K562 (cell line): ENCODE measurements around the gene LRRC57. TPM values are rescaled to one million over a fixed set of nuclear protein-coding genes. Genes with fewer than 3 reads are reported as not detected.
A peak's percentile ranks its signal among the peaks of the same experiment; 100 is the strongest.

ENCODE experiments used
- DEAF1 ChIP-seq: fragments of 450-650 bp; formaldehyde crosslinking; IDR thresholded peaks from 2 replicates; pipeline ENCODE4 v1.4.0; 2020; ENCODE audit warnings: mild to moderate bottlenecking, moderate library complexity
- GATAD2A ChIP-seq: fragments of 450-650 bp; IDR thresholded peaks from 2 replicates; pipeline ENCODE4 v1.6.1; 2017
- STAT5B ChIP-seq: fragments of 250-450 bp; sonication (Bioruptor Pico); IDR thresholded peaks from 2 replicates; pipeline ENCODE4 v1.8.0; 2021; ENCODE audit warnings: mild to moderate bottlenecking, inconsistent platforms
- SUPT5H ChIP-seq: fragments of 450-650 bp; IDR thresholded peaks from 2 replicates; pipeline ENCODE4 v1.6.1; 2016
- ZBTB7A ChIP-seq: IDR thresholded peaks from 2 replicates; pipeline ENCODE4 v1.6.1; 2011; ENCODE audit warnings: low read depth, mild to moderate bottlenecking, low read length, moderate library complexity, borderline replicate concordance; ENCODE audit not compliant: control insufficient read depth
- ZC3H8 ChIP-seq: fragments of 450-650 bp; IDR thresholded peaks from 2 replicates; pipeline ENCODE4 v1.6.1; 2017
- ZNF668 ChIP-seq: fragments of 250-450 bp; sonication (Bioruptor Pico); IDR thresholded peaks from 2 replicates; pipeline ENCODE4 v1.8.0; 2022; ENCODE audit warnings: mild to moderate bottlenecking, inconsistent platforms
- ZSCAN29 ChIP-seq: fragments of 450-650 bp; IDR thresholded peaks from 2 replicates; pipeline ENCODE4 v1.6.1; 2017
- polyA plus RNA-seq, 8 experiments: library from polyadenylated mRNA; depleted of rRNA in 4 of 8; stranded (reverse) in 5 of 8; unstranded in 3 of 8; fragments of >200 nt; fragmentation: Nextera tagmentation in 2 of 8; fragmentation: Illumina TruSeq in 1 of 8; extraction: Ambion mirVana in 2 of 8; extraction: Trizol in 1 of 8; gene quantifications; 2 replicates each; pipeline versions ENCODE4 v1.2.1 to v1.2.3, GENCODE V29; 2011 to 2014; ENCODE audit warnings: inconsistent platforms in 1 of 8, missing spikeins in 1 of 8
- total RNA-seq, 7 experiments: library from RNA; depleted of rRNA in 6 of 7; stranded (reverse); fragments of >200 nt in 6 of 7; fragmentation: Illumina TruSeq in 2 of 7; extraction: Trizol in 2 of 7; gene quantifications; 2 replicates each; pipeline versions ENCODE4 v1.2.1 to v1.2.3, GENCODE V29; 2011 to 2021; ENCODE audit warnings: low replicate concordance in 1 of 7
- TF ChIP-seq, protein P1 (sequence below): fragments of 250-450 bp; sonication (Bioruptor Pico); IDR thresholded peaks from 2 replicates; pipeline ENCODE4 v1.8.0; 2022; ENCODE audit warnings: moderate library complexity, mild to moderate bottlenecking, inconsistent platforms
- TF ChIP-seq, protein P2 (sequence below): sonication (generic); formaldehyde crosslinking; IDR thresholded peaks from 2 replicates; pipeline ENCODE4 v1.8.0; 2023; ENCODE audit warnings: mild to moderate bottlenecking, missing genetic modification reagents
- TF ChIP-seq, protein P3 (sequence below), 2 experiments: fragments of 450-650 bp in 1 of 2; sonication (generic) in 1 of 2; formaldehyde crosslinking in 1 of 2; IDR thresholded peaks; 2 replicates each; pipeline versions ENCODE4 v1.7.1 to v1.9.0; 2016 to 2022; ENCODE audit warnings: inconsistent platforms in 1 of 2, mild to moderate bottlenecking in 1 of 2, missing genetic modification reagents in 1 of 2
- TF ChIP-seq, protein P4 (sequence below): fragments of 250-450 bp; sonication (Bioruptor Pico); IDR thresholded peaks from 2 replicates; pipeline ENCODE4 v1.8.0; 2022; ENCODE audit warnings: inconsistent platforms, mild to moderate bottlenecking, moderate library complexity, borderline replicate concordance

Gene LRRC57
- total and polyA plus RNA-seq, 9 of the 15 experiments (the other 6 are each of a cell fraction or from before 2014, with no cell fraction given), result 3.9 to 20.4 (median 14.8) TPM

DNA sequence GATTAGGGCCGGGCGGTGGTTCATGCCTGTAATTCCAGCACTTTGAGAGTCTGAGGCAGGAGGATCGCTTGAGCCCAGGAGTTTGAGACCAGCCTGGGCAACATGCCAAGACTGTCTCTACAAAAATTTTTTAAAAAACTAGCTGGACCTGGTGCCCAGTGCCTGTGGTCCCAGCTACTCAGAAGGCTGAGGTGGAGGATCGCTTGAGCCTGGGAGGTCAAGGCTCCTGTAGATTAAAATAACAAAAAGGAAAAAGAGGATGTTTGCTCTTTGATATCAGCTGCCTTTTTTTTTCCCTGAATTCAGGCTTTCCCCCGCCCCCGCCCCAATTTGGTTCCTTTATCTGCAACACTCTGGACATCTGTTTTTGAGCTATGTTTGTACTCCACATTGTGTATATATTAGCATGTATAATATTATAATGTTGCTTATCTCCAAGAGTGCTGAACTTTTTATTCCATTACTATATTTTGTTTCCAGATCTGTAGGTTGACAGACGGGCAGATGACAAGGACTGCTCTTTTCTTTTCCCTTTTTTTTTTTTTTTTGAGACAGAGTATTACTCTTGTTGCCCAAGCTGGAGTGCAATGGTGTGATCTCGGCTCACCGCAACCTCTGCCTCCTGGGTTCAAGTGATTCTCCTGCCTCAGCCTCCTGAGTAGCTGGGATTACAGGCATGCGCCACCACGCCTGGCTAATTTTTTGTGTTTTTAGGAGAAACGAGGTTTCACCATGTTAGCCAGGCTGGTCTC lies 48.6 kb downstream of the LRRC57 start (continued):
- TF ChIP-seq, protein P1, sequence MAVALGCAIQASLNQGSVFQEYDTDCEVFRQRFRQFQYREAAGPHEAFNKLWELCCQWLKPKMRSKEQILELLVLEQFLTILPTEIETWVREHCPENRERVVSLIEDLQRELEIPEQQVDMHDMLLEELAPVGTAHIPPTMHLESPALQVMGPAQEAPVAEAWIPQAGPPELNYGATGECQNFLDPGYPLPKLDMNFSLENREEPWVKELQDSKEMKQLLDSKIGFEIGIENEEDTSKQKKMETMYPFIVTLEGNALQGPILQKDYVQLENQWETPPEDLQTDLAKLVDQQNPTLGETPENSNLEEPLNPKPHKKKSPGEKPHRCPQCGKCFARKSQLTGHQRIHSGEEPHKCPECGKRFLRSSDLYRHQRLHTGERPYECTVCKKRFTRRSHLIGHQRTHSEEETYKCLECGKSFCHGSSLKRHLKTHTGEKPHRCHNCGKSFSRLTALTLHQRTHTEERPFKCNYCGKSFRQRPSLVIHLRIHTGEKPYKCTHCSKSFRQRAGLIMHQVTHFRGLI (CRISPR knock-in tag), result no peak
- no peak for TF ChIP-seq SUPT5H
- TF ChIP-seq, protein P2, sequence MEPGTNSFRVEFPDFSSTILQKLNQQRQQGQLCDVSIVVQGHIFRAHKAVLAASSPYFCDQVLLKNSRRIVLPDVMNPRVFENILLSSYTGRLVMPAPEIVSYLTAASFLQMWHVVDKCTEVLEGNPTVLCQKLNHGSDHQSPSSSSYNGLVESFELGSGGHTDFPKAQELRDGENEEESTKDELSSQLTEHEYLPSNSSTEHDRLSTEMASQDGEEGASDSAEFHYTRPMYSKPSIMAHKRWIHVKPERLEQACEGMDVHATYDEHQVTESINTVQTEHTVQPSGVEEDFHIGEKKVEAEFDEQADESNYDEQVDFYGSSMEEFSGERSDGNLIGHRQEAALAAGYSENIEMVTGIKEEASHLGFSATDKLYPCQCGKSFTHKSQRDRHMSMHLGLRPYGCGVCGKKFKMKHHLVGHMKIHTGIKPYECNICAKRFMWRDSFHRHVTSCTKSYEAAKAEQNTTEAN (CRISPR knock-in tag), result no peak
- TF ChIP-seq, protein P3, sequence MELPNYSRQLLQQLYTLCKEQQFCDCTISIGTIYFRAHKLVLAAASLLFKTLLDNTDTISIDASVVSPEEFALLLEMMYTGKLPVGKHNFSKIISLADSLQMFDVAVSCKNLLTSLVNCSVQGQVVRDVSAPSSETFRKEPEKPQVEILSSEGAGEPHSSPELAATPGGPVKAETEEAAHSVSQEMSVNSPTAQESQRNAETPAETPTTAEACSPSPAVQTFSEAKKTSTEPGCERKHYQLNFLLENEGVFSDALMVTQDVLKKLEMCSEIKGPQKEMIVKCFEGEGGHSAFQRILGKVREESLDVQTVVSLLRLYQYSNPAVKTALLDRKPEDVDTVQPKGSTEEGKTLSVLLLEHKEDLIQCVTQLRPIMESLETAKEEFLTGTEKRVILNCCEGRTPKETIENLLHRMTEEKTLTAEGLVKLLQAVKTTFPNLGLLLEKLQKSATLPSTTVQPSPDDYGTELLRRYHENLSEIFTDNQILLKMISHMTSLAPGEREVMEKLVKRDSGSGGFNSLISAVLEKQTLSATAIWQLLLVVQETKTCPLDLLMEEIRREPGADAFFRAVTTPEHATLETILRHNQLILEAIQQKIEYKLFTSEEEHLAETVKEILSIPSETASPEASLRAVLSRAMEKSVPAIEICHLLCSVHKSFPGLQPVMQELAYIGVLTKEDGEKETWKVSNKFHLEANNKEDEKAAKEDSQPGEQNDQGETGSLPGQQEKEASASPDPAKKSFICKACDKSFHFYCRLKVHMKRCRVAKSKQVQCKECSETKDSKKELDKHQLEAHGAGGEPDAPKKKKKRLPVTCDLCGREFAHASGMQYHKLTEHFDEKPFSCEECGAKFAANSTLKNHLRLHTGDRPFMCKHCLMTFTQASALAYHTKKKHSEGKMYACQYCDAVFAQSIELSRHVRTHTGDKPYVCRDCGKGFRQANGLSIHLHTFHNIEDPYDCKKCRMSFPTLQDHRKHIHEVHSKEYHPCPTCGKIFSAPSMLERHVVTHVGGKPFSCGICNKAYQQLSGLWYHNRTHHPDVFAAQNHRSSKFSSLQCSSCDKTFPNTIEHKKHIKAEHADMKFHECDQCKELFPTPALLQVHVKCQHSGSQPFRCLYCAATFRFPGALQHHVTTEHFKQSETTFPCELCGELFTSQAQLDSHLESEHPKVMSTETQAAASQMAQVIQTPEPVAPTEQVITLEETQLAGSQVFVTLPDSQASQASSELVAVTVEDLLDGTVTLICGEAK (IDR thresholded peaks at IDR 0.05), result peak; percentile 56; the same call in 1 of the 2 replicates
- TF ChIP-seq, protein P3 (CRISPR knock-in tag; IDR thresholded peaks at IDR 0.05), result no peak
- no peak for TF ChIP-seq ZC3H8
- TF ChIP-seq GATAD2A, result no peak
- no peak for TF ChIP-seq ZNF668
- TF ChIP-seq, protein P4, sequence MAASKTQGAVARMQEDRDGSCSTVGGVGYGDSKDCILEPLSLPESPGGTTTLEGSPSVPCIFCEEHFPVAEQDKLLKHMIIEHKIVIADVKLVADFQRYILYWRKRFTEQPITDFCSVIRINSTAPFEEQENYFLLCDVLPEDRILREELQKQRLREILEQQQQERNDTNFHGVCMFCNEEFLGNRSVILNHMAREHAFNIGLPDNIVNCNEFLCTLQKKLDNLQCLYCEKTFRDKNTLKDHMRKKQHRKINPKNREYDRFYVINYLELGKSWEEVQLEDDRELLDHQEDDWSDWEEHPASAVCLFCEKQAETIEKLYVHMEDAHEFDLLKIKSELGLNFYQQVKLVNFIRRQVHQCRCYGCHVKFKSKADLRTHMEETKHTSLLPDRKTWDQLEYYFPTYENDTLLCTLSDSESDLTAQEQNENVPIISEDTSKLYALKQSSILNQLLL, result no peak
- no peak for TF ChIP-seq ZSCAN29
- no peak for TF ChIP-seq DEAF1
- no peak for TF ChIP-seq ZBTB7A
- TF ChIP-seq STAT5B, result no peak
